ENCODE data around the gene SLFN12. TPM values are rescaled to one million over a fixed set of nuclear protein-coding genes. Genes with fewer than 3 reads are reported as not detected.
"Not testable (repeated sequence)": the region's sequence is repeated elsewhere in the genome, so short reads cannot be mapped to it uniquely, and the experiment has no call there.

The SLFN12 gene
- total RNA-seq, 2 donors from 2014 or later, result 4.9 to 6.0 TPM

DNA sequence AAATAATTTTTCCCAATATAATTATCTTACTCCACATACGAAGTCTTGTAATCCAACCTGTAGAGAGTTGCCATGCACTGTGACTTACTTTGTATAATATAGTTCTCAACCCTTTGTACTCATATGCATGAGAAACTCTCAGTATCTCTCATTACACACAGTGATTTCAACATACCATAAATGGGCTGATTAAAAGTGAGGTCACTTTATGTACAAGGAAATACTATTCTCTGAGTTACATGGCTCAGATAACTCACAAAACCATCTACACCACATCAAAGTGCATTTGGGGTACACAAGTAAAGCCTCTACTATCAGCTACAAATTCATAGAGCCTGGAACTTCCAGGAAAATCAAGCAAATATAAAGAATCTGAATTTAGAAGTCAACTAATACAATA is 27.9 kb downstream of the SLFN12 start:
- intact Hi-C loops (cut with DNase I), result no loop called here
- Histone ChIP-seq H3K36me3 (replicated peaks in 1 of 2; ENCODE audit: insufficient read depth in 1 of 2, low read depth in 2 of 2) (no peaks in the 10 kb centered on the region), H3K27ac (no peak overlapping the region), H3K27me3 (no peaks in the 10 kb centered on the region), H3K9me3 (no peaks in the 10 kb centered on the region), H3K4me1 (no peaks in the 10 kb centered on the region), H3K4me3 (no peak overlapping the region)
- ATAC-seq, result no peak
- no peak for DNase-seq
- TF ChIP-seq, protein P1, sequence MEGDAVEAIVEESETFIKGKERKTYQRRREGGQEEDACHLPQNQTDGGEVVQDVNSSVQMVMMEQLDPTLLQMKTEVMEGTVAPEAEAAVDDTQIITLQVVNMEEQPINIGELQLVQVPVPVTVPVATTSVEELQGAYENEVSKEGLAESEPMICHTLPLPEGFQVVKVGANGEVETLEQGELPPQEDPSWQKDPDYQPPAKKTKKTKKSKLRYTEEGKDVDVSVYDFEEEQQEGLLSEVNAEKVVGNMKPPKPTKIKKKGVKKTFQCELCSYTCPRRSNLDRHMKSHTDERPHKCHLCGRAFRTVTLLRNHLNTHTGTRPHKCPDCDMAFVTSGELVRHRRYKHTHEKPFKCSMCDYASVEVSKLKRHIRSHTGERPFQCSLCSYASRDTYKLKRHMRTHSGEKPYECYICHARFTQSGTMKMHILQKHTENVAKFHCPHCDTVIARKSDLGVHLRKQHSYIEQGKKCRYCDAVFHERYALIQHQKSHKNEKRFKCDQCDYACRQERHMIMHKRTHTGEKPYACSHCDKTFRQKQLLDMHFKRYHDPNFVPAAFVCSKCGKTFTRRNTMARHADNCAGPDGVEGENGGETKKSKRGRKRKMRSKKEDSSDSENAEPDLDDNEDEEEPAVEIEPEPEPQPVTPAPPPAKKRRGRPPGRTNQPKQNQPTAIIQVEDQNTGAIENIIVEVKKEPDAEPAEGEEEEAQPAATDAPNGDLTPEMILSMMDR (IDR thresholded peaks at IDR 0.05), result no peak
- TF ChIP-seq POLR2A (IDR thresholded peaks at IDR 0.05), result no peak
- WGBS, 2 donors, result 57 to 63% methylated on average over 1 of the region's 1 CpG

DNA sequence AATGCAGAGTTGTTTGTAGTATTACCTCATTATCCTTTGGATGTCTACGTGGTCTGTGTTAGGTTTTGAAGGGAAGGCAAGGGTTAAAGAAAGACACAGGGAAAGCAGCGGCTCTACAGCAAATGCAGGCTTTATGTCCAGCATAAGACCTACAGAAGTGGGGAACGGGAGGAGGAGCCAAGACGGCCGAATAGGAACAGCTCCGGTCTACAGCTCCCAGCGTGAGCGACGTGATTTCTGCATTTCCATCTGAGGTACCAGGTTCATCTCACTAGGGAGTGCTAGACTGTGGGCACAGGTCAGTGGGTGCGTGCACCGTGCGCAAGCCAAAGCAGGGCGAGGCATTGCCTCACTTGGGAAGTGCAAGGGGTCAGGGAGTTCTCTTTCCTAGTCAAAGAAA is 38.5 kb downstream of the SLFN12 start:
- H3K4me1 ChIP-seq; H3K27ac ChIP-seq; intact Hi-C loops (cut with DNase I); H3K4me3 ChIP-seq; H3K36me3 ChIP-seq (replicated peaks in 1 of 2; ENCODE audit: insufficient read depth in 1 of 2, low read depth in 2 of 2); DNase-seq; ATAC-seq; H3K27me3 ChIP-seq; H3K9me3 ChIP-seq: not testable (repeated sequence)
- 75 to 82% methylated on average over 13 of the region's 13 CpGs for WGBS, 2 donors

DNA sequence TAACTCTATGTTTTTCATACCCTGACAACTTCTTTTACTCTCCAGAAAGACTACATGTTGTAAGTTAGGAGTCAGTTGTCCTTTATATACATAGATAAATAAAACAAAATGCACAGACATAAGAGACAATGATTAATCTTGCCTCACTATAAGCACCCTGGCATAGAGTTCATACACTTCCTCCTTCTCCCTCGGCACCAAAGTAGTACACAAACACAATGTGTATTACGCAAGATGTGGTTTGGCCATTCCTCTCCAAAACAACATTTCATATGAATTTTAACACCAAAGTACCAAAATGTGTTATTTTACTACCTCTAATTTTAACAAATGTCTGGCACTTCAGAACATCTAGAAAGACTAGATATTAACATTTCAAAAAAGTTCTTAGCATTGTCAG is 41.6 kb downstream of the SLFN12 start:
- no peak for ATAC-seq
- Histone ChIP-seq H3K4me3 (no peak overlapping the region), H3K36me3 (replicated peaks in 1 of 2; ENCODE audit: insufficient read depth in 1 of 2, low read depth in 2 of 2) (no peaks in the 10 kb centered on the region), H3K9me3 (no peaks in the 10 kb centered on the region), H3K27ac (no peak overlapping the region), H3K4me1 (no peaks in the 10 kb centered on the region), H3K27me3 (no peaks in the 10 kb centered on the region)
- WGBS, 2 donors, result 40 to 45% methylated on average over 2 of the region's 2 CpGs
- peak in 1 of 4 donors; percentile 20 for DNase-seq
- intact Hi-C loops (cut with DNase I), result no loop called here
- no peak for TF ChIP-seq POLR2A (IDR thresholded peaks at IDR 0.05)
- TF ChIP-seq, protein P1 (IDR thresholded peaks at IDR 0.05), result no peak

DNA sequence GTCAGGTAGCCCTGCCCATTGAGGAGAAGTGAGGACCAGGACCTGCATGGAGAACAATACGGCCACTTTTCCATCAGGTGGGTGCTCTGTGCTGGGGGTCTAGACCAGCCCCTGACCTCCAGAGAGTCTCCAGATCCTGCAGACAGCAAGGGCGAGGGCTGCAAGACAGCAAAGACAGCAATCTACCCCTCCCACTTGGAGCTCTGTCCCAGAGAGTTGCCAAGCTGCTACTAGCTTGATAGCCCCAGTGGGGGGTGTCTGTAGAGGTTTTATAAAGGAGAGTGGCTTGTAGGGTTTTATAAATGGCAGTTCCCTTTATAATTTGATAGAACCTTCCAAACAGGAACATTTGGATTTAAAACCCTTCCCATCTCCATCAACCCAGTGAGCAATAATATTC is 42.1 kb downstream of the SLFN12 start:
- Histone ChIP-seq H3K4me1 (no peaks in the 10 kb centered on the region), H3K36me3 (replicated peaks in 1 of 2; ENCODE audit: insufficient read depth in 1 of 2, low read depth in 2 of 2) (no peaks in the 10 kb centered on the region), H3K4me3 (no peak overlapping the region), H3K27ac (no peak overlapping the region), H3K27me3 (no peaks in the 10 kb centered on the region), H3K9me3 (no peaks in the 10 kb centered on the region)
- intact Hi-C loops (cut with DNase I), result no loop called here
- DNase-seq (no peak), ATAC-seq (no peak)
- TF ChIP-seq, protein P1 (IDR thresholded peaks at IDR 0.05), result no peak
- 68 to 80% methylated on average over 1 to 2 of the region's 2 CpGs for WGBS, 2 donors

DNA sequence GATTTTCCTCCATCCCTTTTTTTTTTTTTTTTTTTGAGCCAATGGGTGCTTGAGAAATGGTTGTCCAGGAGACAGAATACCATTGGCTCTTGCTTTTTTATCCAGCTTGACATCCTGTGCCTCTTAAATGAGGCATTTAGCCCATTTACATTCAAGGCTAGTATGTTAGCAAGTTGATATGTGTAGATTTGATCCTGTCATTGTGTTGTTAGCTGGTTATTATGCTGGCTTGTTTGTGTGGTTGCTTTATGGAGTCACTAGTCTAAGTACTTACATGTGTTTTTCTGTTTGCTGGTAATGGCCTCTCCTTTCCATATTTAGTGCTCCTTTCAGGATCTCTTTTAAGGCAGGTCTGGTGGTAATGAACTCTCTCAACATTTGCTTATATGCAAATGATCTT is 44.8 kb downstream of the SLFN12 start:
- DNase-seq, result no peak

More for the DNA sequence above, 44.8 kb downstream of the SLFN12 start:
- TF ChIP-seq POLR2A (IDR thresholded peaks at IDR 0.05), result no peak
- TF ChIP-seq, protein P1 (IDR thresholded peaks at IDR 0.05), result no peak
- Histone ChIP-seq H3K4me1 (no peaks in the 10 kb centered on the region), H3K9me3 (no peaks in the 10 kb centered on the region), H3K27ac (no peak overlapping the region), H3K4me3 (no peak overlapping the region), H3K36me3 (replicated peaks in 1 of 2; ENCODE audit: insufficient read depth in 1 of 2, low read depth in 2 of 2) (no peaks in the 10 kb centered on the region), H3K27me3 (no peaks in the 10 kb centered on the region)
- intact Hi-C loops (cut with DNase I), result no loop called here
- ATAC-seq, result no peak
